ENCODE measurements around the gene TSHZ2.
A peak's percentile ranks its signal among the peaks of the same experiment; 100 is the strongest.

The TSHZ2 gene

GRCh38 chr20:53331151-53331973 is 359.2 kb downstream of the TSHZ2 start:
- Mint-ChIP-seq H3K9me3 (no peaks in the 10 kb centered on the region), H3K4me1 (peaks cover 10% of the 10 kb centered on the region), H3K27me3 (no peaks in the 10 kb centered on the region), H3K27ac (no peak overlapping the region), H3K36me3 (peaks cover 22% of the 10 kb centered on the region), H3K4me3 (no peak overlapping the region)

GRCh38 chr20:53332022-53332837 is 360.1 kb downstream of the TSHZ2 start:
- no peaks in the 10 kb centered on the region for H3K27me3 Mint-ChIP-seq
- no peaks in the 10 kb centered on the region for H3K9me3 Mint-ChIP-seq
- peak overlapping the region; percentile 28 for H3K4me3 Mint-ChIP-seq
- H3K27ac Mint-ChIP-seq, result no peak overlapping the region
- H3K4me1 Mint-ChIP-seq, result peaks cover 10% of the 10 kb centered on the region
- H3K36me3 Mint-ChIP-seq, result peaks cover 22% of the 10 kb centered on the region

- H3K9me3 Mint-ChIP-seq, result no peaks in the 10 kb centered on the region
- no peaks in the 10 kb centered on the region for H3K27me3 Mint-ChIP-seq
- no peak overlapping the region for H3K27ac Mint-ChIP-seq
- peaks cover 3% of the 10 kb centered on the region for H3K4me1 Mint-ChIP-seq
- no peak overlapping the region for H3K4me3 Mint-ChIP-seq
- H3K36me3 Mint-ChIP-seq, result peaks cover 19% of the 10 kb centered on the region
These were observed 362.7 kb downstream of the TSHZ2 start for GRCh38 chr20:53334861-53335260.

DNA sequence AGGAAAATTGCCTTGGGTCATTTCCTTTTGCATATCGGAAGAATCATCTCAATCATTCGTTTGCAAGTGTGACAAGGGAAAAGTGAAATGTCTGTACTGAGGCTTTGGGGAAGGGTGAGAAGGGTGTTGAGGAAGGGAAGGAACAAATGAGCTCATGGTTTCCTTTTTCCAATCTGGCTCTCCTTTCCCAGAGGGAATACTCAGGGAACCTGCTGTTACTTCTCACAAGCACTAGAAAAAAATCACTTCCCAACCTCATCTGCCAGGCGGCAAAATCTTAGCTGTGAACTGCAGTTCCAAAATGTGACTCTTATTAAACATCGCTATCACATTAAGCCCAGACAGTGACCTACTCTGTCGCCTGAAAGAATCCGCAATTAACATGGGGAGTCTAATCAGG is 363.4 kb downstream of the TSHZ2 start:
- Mint-ChIP-seq H3K27me3 (no peaks in the 10 kb centered on the region), H3K4me3 (no peak overlapping the region), H3K4me1 (no peaks in the 10 kb centered on the region), H3K27ac (no peak overlapping the region), H3K9me3 (no peaks in the 10 kb centered on the region), H3K36me3 (peaks cover 15% of the 10 kb centered on the region)

DNA sequence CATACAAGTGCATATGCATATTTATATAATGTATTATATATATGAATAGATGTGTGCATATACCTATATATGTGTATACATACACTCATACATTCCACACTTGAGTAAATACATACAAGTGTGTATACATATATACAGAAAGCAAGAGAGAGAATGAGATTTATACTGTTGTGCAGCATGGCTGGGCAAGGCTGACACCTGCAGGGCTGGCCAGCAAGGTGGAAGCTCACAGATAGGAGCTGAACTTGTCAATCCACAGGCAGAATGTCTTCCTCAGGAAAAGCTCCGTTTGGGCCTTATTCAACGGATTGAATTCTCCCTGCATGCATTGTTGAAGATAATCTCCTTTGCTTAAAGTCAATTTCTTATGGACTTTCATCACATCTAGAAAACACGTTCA is 364.7 kb downstream of the TSHZ2 start:
- no peak overlapping the region for H3K4me3 Mint-ChIP-seq
- no peaks in the 10 kb centered on the region for H3K9me3 Mint-ChIP-seq
- H3K36me3 Mint-ChIP-seq, result peaks cover 10% of the 10 kb centered on the region
- no peak overlapping the region for H3K27ac Mint-ChIP-seq
- no peaks in the 10 kb centered on the region for H3K4me1 Mint-ChIP-seq
- H3K27me3 Mint-ChIP-seq, result no peaks in the 10 kb centered on the region

DNA sequence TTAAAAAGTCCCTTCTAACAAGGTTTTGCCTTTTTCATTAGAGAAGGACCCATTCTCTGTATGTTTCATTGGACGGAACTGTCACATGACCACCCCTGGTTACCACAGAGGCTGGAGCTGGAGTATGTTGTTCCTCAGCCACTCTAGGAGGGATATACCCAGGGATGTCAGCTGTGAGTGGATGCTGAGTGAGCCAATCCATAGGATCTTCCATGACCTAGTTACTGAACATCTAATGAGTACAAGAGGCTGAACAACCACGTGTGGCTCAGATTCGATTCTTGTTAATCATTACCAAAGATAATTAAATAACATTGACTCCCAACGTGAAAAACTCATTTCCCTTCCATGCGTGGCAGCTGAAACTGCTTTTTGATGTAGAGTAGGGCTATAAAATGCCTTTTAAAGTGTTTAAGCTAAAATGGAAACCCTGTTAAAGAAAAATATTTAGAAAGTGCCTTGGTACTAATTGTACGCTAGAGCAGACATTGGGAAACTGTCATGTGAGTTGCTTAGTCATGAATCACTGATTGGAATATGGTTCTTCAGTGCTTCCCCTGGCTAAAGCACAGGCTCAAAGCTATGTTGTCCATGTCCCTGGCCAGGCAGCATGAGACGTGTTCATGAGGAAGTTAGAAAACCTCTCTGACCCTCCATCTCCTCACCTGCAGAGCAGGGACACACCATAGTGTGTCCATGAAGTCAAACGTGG is 365.4 kb downstream of the TSHZ2 start:
- H3K4me3 Mint-ChIP-seq, result no peak overlapping the region
- peaks cover 13% of the 10 kb centered on the region for H3K36me3 Mint-ChIP-seq
- H3K27me3 Mint-ChIP-seq, result no peaks in the 10 kb centered on the region
- H3K4me1 Mint-ChIP-seq, result no peaks in the 10 kb centered on the region
- H3K27ac Mint-ChIP-seq, result no peak overlapping the region
- H3K9me3 Mint-ChIP-seq, result no peaks in the 10 kb centered on the region

DNA sequence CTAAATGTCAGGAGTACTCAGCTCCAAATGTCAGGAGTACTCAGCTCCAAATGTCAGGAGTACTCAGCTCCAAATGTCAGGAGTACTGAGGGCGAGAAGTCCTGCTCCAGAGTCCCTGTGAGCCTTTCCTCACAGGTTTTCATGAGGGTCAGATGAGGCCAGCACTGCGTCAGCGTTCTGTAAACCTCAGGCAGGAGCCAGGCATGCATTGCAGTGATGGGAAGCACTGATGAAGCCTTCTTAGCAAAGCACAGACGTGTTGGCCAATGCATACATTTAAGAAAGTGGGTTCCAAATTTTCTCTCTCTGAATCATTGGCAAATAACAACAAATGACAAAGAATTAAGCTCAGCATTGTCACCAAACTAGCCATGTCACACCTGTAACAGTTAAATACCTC is 366.6 kb downstream of the TSHZ2 start:
- peaks cover 11% of the 10 kb centered on the region for H3K36me3 Mint-ChIP-seq
- H3K27ac Mint-ChIP-seq, result no peak overlapping the region
- H3K4me1 Mint-ChIP-seq, result no peaks in the 10 kb centered on the region
- H3K4me3 Mint-ChIP-seq, result no peak overlapping the region
- no peaks in the 10 kb centered on the region for H3K27me3 Mint-ChIP-seq
- H3K9me3 Mint-ChIP-seq, result no peaks in the 10 kb centered on the region

DNA sequence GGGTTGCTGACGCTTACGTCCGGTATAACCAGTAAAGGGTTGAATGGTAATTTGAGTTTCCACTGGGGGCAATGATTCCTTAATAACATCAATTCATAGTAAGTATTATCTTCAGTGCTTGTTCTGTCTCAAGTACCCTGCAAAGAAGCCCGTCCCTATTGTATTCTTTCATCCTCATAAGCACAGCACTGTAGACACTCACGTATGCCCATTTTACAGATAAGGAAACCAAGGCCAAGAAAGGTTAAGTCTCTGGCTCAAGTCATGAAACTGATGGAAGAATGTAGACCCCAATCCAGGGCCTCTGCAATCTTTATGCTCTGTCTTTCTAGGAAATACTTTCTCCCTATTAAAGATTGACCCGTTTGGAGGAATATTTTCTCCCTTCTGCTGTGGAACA is 370.3 kb downstream of the TSHZ2 start:
- Mint-ChIP-seq H3K36me3 (peaks cover 24% of the 10 kb centered on the region), H3K4me1 (peaks cover 9% of the 10 kb centered on the region), H3K9me3 (no peaks in the 10 kb centered on the region), H3K4me3 (no peak overlapping the region), H3K27ac (no peak overlapping the region), H3K27me3 (no peaks in the 10 kb centered on the region)

- Mint-ChIP-seq H3K9me3 (peaks cover 8% of the 10 kb centered on the region), H3K27ac (no peak overlapping the region), H3K27me3 (no peaks in the 10 kb centered on the region), H3K36me3 (peaks cover 32% of the 10 kb centered on the region), H3K4me1 (peaks cover 9% of the 10 kb centered on the region), H3K4me3 (no peak overlapping the region)
These were observed 371.3 kb downstream of the TSHZ2 start for GRCh38 chr20:53343448-53343847.

GRCh38 chr20:53344891-53345290 is 372.7 kb downstream of the TSHZ2 start:
- no peak overlapping the region for H3K4me3 Mint-ChIP-seq
- peaks cover 9% of the 10 kb centered on the region for H3K4me1 Mint-ChIP-seq
- no peaks in the 10 kb centered on the region for H3K27me3 Mint-ChIP-seq
- H3K27ac Mint-ChIP-seq, result no peak overlapping the region
- H3K36me3 Mint-ChIP-seq, result peaks cover 36% of the 10 kb centered on the region
- peaks cover 12% of the 10 kb centered on the region for H3K9me3 Mint-ChIP-seq

GRCh38 chr20:53345536-53346334 is 373.6 kb downstream of the TSHZ2 start:
- no peak overlapping the region for H3K4me3 Mint-ChIP-seq
- peaks cover 12% of the 10 kb centered on the region for H3K9me3 Mint-ChIP-seq
- peaks cover 9% of the 10 kb centered on the region for H3K4me1 Mint-ChIP-seq

DNA sequence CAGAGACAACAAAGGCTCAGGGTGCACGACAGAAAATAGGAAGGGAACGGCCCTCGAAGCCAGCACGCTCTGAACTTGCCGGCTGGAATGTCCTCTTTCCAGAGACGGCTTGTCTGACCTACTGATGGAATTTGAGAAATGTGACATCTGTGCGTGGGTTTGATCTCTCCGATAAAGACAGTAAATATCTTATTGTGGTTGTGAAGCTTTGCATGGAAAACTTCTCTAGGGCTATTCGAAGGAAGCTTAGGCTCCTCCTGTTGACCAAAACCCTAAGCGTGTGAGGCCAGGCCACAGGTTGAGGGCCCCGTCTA is 374.1 kb downstream of the TSHZ2 start:
- Mint-ChIP-seq H3K36me3 (peaks cover 45% of the 10 kb centered on the region), H3K27ac (no peak overlapping the region), H3K4me3 (no peak overlapping the region), H3K27me3 (no peaks in the 10 kb centered on the region), H3K9me3 (peaks cover 12% of the 10 kb centered on the region), H3K4me1 (peaks cover 9% of the 10 kb centered on the region)

More at GRCh38 chr20:53345536-53346334, 373.6 kb downstream of the TSHZ2 start:
- H3K27me3 Mint-ChIP-seq, result no peaks in the 10 kb centered on the region
- H3K36me3 Mint-ChIP-seq, result peaks cover 40% of the 10 kb centered on the region
- H3K27ac Mint-ChIP-seq, result no peak overlapping the region

DNA sequence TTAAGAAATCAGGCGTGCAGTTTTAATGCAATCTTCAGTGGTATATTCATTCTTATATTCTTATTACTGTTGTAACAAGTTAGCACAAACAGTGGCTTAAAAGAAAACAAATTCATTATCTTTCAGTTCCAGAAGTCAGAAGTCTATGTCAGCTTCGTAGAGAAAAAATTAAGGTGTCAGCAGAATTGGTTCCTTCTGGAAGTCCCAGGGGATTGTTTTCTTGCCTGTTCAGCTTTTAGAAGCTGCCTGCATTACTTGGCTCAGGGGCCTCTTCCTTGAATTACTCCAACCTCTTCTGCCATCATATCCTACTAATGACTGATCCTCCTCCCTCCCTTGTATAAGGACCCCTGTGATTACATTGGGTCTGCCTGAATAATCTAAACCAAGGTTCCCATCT is 377.6 kb downstream of the TSHZ2 start:
- Mint-ChIP-seq H3K4me1 (peaks cover 1% of the 10 kb centered on the region), H3K36me3 (peaks cover 49% of the 10 kb centered on the region), H3K9me3 (peaks cover 19% of the 10 kb centered on the region), H3K27me3 (no peaks in the 10 kb centered on the region), H3K4me3 (no peak overlapping the region), H3K27ac (no peak overlapping the region)

DNA sequence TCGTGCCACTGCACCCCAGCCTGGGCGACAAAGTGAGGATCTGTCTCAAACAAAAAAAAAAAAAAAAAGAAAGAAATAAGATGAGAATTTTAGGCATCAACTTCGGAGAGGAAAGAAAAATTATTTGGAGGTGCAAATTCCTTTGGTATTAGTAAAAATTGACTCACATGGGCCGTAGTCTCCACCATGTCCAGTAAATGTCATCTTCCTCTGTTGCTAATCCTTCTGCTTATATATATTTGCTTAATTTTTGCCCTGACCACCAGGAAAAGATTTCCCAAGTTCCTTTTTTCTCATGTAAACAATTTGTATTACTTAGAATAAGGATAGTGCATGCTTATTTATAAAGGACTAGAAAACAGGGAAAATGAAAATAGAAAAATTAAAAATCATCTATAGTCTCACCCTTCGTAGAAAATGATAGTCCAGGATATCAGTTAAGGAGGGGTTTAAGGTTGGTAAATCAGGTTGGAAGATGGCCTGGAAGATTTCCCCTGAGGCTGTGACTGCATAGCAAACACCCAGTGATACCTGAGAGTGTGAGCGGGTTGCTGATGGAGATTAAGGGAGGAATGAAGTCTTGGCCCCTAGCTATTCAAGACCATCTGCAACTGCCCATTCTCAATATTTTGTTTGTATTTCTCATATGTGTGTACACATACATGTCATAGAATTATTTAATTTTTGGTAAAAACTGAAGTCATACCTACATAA is 380.7 kb downstream of the TSHZ2 start:
- Mint-ChIP-seq H3K4me3 (no peak overlapping the region), H3K36me3 (peaks cover 47% of the 10 kb centered on the region), H3K9me3 (peaks cover 25% of the 10 kb centered on the region), H3K4me1 (no peaks in the 10 kb centered on the region), H3K27me3 (no peaks in the 10 kb centered on the region), H3K27ac (no peak overlapping the region)

GRCh38 chr20:53354314-53354713 is 382.2 kb downstream of the TSHZ2 start:
- no peak overlapping the region for H3K27ac Mint-ChIP-seq
- H3K36me3 Mint-ChIP-seq, result peaks cover 41% of the 10 kb centered on the region
- H3K4me3 Mint-ChIP-seq, result no peak overlapping the region
- no peaks in the 10 kb centered on the region for H3K27me3 Mint-ChIP-seq
- no peaks in the 10 kb centered on the region for H3K4me1 Mint-ChIP-seq
- peaks cover 15% of the 10 kb centered on the region for H3K9me3 Mint-ChIP-seq

Data from activated naive CD4-positive, alpha-beta T cell treated with anti-CD3 and anti-CD28 coated beads, Interleukin-2, amount 50 U/mL, for 24 hours (primary cell).